HepG2 (cell line): ENCODE results near the gene SLX9. TPM values are rescaled to one million over a fixed set of nuclear protein-coding genes. Genes with fewer than 3 reads are reported as not detected.

Experiments
- ARID4A ChIP-seq: sonication (generic); formaldehyde crosslinking; IDR thresholded peaks from 2 replicates; pipeline ENCODE4 v1.5.0; 2020; ENCODE audit warnings: mild to moderate bottlenecking, missing genetic modification reagents, borderline replicate concordance
- CCAR2 ChIP-seq: fragments of 200-400 bp; formaldehyde crosslinking; optimal IDR thresholded peaks from 2 replicates; pipeline ENCODE3; 2018; ENCODE audit warnings: low read depth, mild to moderate bottlenecking, low read length, moderate library complexity
- HOXA7 ChIP-seq: sonication (generic); formaldehyde crosslinking; IDR thresholded peaks from 2 replicates; pipeline ENCODE4 v1.8.1; 2022; ENCODE audit warnings: mild to moderate bottlenecking, missing genetic modification reagents, moderate library complexity
- MAZ ChIP-seq, 2 experiments: sonication (generic) in 1 of 2; formaldehyde crosslinking in 1 of 2; IDR thresholded peaks; 2 replicates each; pipeline versions ENCODE4 v1.5.0 to v1.6.1; 2012 to 2020; ENCODE audit warnings: low read depth in 2 of 2, mild to moderate bottlenecking in 2 of 2, borderline replicate concordance in 1 of 2, improper control_type of control experiment in 1 of 2, low read length in 1 of 2, missing genetic modification reagents in 1 of 2, moderate library complexity in 1 of 2
- MLXIP ChIP-seq: sonication (generic); formaldehyde crosslinking; IDR thresholded peaks from 2 replicates; pipeline ENCODE4 v1.9.0; 2021; ENCODE audit warnings: missing genetic modification reagents, borderline replicate concordance
- POLR2A ChIP-seq, 2 experiments: IDR thresholded peaks; 2 replicates each; pipeline ENCODE4 v1.6.1; 2011; ENCODE audit warnings: low read depth in 2 of 2, low read length in 2 of 2, mild to moderate bottlenecking in 1 of 2, moderate library complexity in 1 of 2; ENCODE audit not compliant: insufficient read depth in 1 of 2
- PPARG ChIP-seq: conservative IDR thresholded peaks from 2 replicates; pipeline ENCODE4 v1.6.1; 2016; ENCODE audit warnings: missing biosample characterization, missing genetic modification reagents
- PREB ChIP-seq: sonication (generic); formaldehyde crosslinking; IDR thresholded peaks from 2 replicates; pipeline ENCODE4 v1.4.0; 2020; ENCODE audit warnings: missing genetic modification reagents
- RBFOX2 ChIP-seq: fragments of 200-400 bp; formaldehyde crosslinking; IDR thresholded peaks from 2 replicates; pipeline ENCODE4 v1.6.1; 2017; ENCODE audit warnings: low read depth, mild to moderate bottlenecking, low read length
- RORA ChIP-seq: sonication (generic); formaldehyde crosslinking; IDR thresholded peaks from 2 replicates; pipeline ENCODE4 v1.5.0; 2020; ENCODE audit warnings: mild to moderate bottlenecking, missing genetic modification reagents, moderate library complexity
- SIN3A ChIP-seq: IDR thresholded peaks from 2 replicates; pipeline ENCODE4 v1.6.1; 2011; ENCODE audit warnings: low read depth, mild to moderate bottlenecking, control low read depth, low read length, borderline replicate concordance
- SMAD3 ChIP-seq: sonication (generic); formaldehyde crosslinking; IDR thresholded peaks from 2 replicates; pipeline ENCODE4 v1.4.0; 2020; ENCODE audit warnings: missing genetic modification reagents
- STAT5B ChIP-seq: sonication (generic); formaldehyde crosslinking; IDR thresholded peaks from 2 replicates; pipeline ENCODE4 v1.4.0; 2020; ENCODE audit warnings: missing genetic modification reagents
- THYN1 ChIP-seq: sonication (generic); formaldehyde crosslinking; IDR thresholded peaks from 2 replicates; pipeline ENCODE4 v1.8.1; 2023; ENCODE audit warnings: low read depth, mild to moderate bottlenecking, moderate library complexity, missing genetic modification reagents, borderline replicate concordance
- WIZ ChIP-seq: sonication (generic); formaldehyde crosslinking; IDR thresholded peaks from 2 replicates; pipeline ENCODE4 v1.5.1; 2020; ENCODE audit warnings: mild to moderate bottlenecking, missing genetic modification reagents
- ZBTB38 ChIP-seq: sonication (generic); formaldehyde crosslinking; IDR thresholded peaks from 2 replicates; pipeline ENCODE4 v1.5.1; 2020; ENCODE audit warnings: mild to moderate bottlenecking, missing genetic modification reagents
- ZMYM4 ChIP-seq: sonication (generic); formaldehyde crosslinking; IDR thresholded peaks from 2 replicates; pipeline ENCODE4 v1.8.1; 2023; ENCODE audit warnings: mild to moderate bottlenecking, missing genetic modification reagents
- ZNF12 ChIP-seq: sonication (generic); formaldehyde crosslinking; IDR thresholded peaks from 2 replicates; pipeline ENCODE4 v1.5.0; 2020; ENCODE audit warnings: missing genetic modification reagents
- ZNF335 ChIP-seq: sonication (generic); formaldehyde crosslinking; IDR thresholded peaks from 2 replicates; pipeline ENCODE4 v1.4.0; 2020; ENCODE audit warnings: missing genetic modification reagents
- ZNF546 ChIP-seq: sonication (generic); formaldehyde crosslinking; conservative IDR thresholded peaks from 2 replicates; pipeline ENCODE4 v1.8.1; 2023; ENCODE audit warnings: mild to moderate bottlenecking, missing genetic modification reagents
- ZNF619 ChIP-seq: sonication (generic); formaldehyde crosslinking; IDR thresholded peaks from 2 replicates; pipeline ENCODE4 v1.4.0; 2020; ENCODE audit warnings: mild to moderate bottlenecking, missing genetic modification reagents
- ZZZ3 ChIP-seq: sonication (generic); formaldehyde crosslinking; IDR thresholded peaks from 2 replicates; pipeline ENCODE4 v1.4.0; 2020; ENCODE audit warnings: missing genetic modification reagents, mild to moderate bottlenecking, borderline replicate concordance
- polyA plus RNA-seq, 8 experiments: library from polyadenylated mRNA; depleted of rRNA in 3 of 8; stranded (reverse) in 7 of 8; unstranded in 1 of 8; fragments of >200 nt; fragmentation: Illumina TruSeq in 4 of 8; extraction: Trizol in 4 of 8; gene quantifications; 2 replicates each; pipeline versions ENCODE4 v1.2.1 to v1.2.3, GENCODE V29; 2011 to 2016; ENCODE audit warnings: low read depth in 4 of 8, missing spikeins in 1 of 8, mixed read lengths in 1 of 8; ENCODE audit not compliant: insufficient read depth in 1 of 8
- total RNA-seq, 5 experiments: library from RNA; depleted of rRNA; stranded (reverse); fragments of >200 nt; fragmentation: Illumina TruSeq; extraction: Trizol; gene quantifications; 2 replicates each; pipeline ENCODE4 v1.2.3, GENCODE V29; 2016; ENCODE audit warnings: low read depth in 1 of 5

SLX9 gene
- total and polyA plus RNA-seq, 2 of the 13 experiments (the other 11 are each of a cell fraction or from before 2014, with no cell fraction given), result 21.0 to 47.1 TPM

- TF ChIP-seq SIN3A (no peak), RORA (CRISPR knock-in tag) (no peak), ZBTB38 (CRISPR knock-in tag) (peak; percentile 80), ZNF546 (CRISPR knock-in tag) (no peak; the same call in 1 of the 2 replicates), THYN1 (CRISPR knock-in tag) (no peak), ZNF619 (CRISPR knock-in tag) (peak; percentile 92; the same call in 1 of the 2 replicates), WIZ (CRISPR knock-in tag) (no peak), POLR2A (IDR thresholded peaks at IDR 0.05; ENCODE audit: insufficient read depth in 1 of 2, low read depth in 2 of 2, low read length in 2 of 2) (peak; percentile 56 to 84), ZZZ3 (peak; percentile 67; the same call in 1 of the 2 replicates), RBFOX2 (peak; percentile 93), SMAD3 (CRISPR knock-in tag) (peak; percentile 69; the same call in 1 of the 2 replicates), ZNF12 (CRISPR knock-in tag) (no peak; the same call in 1 of the 2 replicates), MLXIP (CRISPR knock-in tag) (no peak), STAT5B (peak; percentile 72; the same call in 1 of the 2 replicates), PREB (no peak), MAZ (IDR thresholded peaks at IDR 0.05; ENCODE audit: borderline replicate concordance, low read depth, low read length) (peak; percentile 95), MAZ (CRISPR knock-in tag; IDR thresholded peaks at IDR 0.05; ENCODE audit: low read depth) (peak; percentile 92; the same call in 1 of the 2 replicates), PPARG (CRISPR knock-in tag) (peak; percentile 66), ZNF335 (CRISPR knock-in tag) (no peak), ZMYM4 (CRISPR knock-in tag) (0 out of 2 replicates have a peak, but pooled peaks have one; percentile 56), HOXA7 (CRISPR knock-in tag) (peak; percentile 66; the same call in 1 of the 2 replicates), ARID4A (CRISPR knock-in tag) (peak; percentile 94), CCAR2 (peak; percentile 94)
These were observed at the start of gene SLX9 (continued) for GRCh38 chr21:44939532-44940115.
